Keratinocyte (primary cell): ENCODE data around the gene PDE4DIP.
"Not testable (repeated sequence)": the region's sequence is repeated elsewhere in the genome, so short reads cannot be mapped to it uniquely, and the experiment has no call there.

ENCODE experiments used
- EZH2 ChIP-seq: IDR thresholded peaks from one replicate; pipeline ENCODE4 v1.6.1; 2012; ENCODE audit warnings: inconsistent platforms, mild to moderate bottlenecking, low read length, moderate library complexity
- TF ChIP-seq, protein P1 (sequence below), 3 experiments: IDR thresholded peaks in 1 of 3; conservative IDR thresholded peaks in 1 of 3; optimal IDR thresholded peaks in 1 of 3; 2 replicates in 2 of 3; 3 replicates in 1 of 3; pipeline versions ENCODE3 to v1.5.1; 2011; ENCODE audit warnings: low read length in 3 of 3, mild to moderate bottlenecking in 3 of 3, moderate library complexity in 2 of 3, control low read depth in 1 of 3, inconsistent platforms in 1 of 3; ENCODE audit not compliant: insufficient read depth in 2 of 3; ENCODE audit errors: extremely low read depth in 1 of 3

DNA sequence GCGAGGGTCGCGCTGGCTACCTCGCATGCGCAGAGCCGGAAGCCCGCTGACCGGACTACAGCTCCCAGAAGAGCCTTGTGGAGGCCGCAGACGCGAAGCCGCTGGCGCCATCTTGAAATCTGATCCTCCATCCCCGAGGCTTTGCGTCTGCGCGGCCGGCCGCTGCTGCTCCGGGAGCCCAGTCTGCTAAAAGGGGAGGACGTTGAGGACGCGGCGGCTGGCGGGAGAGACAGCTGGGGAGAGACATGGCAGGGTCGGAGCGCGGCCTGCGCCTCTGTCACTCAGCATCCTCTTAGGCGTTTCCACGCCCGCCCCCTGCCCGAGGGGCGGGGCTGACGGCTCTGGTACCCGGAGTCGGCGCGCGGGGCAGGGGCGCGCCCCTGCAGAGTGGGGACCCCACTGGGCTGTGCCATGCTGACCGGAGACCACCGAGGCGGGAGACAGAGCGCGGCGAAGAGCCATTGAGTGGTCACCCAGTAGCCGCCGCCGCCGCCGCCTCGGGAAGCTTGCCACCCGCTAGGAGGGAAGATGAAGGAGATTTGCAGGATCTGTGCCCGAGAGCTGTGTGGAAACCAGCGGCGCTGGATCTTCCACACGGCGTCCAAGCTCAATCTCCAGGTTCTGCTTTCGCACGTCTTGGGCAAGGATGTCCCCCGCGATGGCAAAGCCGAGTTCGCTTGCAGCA is 108.2 kb downstream of the PDE4DIP start:
- TF ChIP-seq, protein P1, sequence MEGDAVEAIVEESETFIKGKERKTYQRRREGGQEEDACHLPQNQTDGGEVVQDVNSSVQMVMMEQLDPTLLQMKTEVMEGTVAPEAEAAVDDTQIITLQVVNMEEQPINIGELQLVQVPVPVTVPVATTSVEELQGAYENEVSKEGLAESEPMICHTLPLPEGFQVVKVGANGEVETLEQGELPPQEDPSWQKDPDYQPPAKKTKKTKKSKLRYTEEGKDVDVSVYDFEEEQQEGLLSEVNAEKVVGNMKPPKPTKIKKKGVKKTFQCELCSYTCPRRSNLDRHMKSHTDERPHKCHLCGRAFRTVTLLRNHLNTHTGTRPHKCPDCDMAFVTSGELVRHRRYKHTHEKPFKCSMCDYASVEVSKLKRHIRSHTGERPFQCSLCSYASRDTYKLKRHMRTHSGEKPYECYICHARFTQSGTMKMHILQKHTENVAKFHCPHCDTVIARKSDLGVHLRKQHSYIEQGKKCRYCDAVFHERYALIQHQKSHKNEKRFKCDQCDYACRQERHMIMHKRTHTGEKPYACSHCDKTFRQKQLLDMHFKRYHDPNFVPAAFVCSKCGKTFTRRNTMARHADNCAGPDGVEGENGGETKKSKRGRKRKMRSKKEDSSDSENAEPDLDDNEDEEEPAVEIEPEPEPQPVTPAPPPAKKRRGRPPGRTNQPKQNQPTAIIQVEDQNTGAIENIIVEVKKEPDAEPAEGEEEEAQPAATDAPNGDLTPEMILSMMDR (optimal IDR thresholded peaks at IDR 0.05 in 1 of 3, IDR thresholded peaks at IDR 0.05 in 1 of 3, conservative IDR thresholded peaks at IDR 0.05 in 1 of 3; ENCODE audit: extremely low read depth in 1 of 3, insufficient read depth in 2 of 3, low read length in 3 of 3): not testable (repeated sequence)
- not testable (repeated sequence) for TF ChIP-seq EZH2
